Stimulated activated CD4-positive, alpha-beta T cell treated with anti-CD3 and anti-CD28 coated beads, Interleukin-2, amount 100 ng/mL, for 48 hours (primary cell): Measurements from ENCODE around the gene IFT81.

Experiments used
- DNase-seq, 2 donors: peaks; one replicate each; pipeline ENCODE4 v3.0.0-alpha.2; 2020

IFT81 gene

DNA sequence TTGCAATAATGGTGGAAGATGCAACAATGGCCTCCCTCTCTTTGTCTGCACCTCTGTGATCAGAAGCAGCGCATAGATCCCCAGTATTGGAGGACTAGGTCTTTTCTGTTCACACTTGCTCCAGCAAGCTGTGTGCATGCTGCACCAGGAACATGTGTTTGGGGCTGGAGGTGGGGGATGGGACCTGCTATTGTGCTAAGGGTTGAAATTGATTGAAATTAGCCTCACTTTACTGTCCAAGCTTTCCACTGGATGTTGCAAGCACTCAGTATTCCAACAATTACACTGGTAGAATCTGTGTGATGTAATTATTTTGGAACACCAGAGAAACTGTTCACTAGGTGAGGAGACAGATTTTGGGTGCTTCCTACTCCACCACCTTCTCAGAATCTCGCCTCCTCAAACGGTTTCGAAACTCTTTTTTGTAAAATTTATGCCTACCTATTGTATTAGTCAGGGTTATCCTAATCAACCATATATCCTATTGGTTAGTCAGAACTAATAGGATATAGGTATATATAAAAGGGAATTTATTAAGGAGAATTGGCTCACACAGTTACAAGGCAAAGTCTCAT, 35.6 kb downstream of the IFT81 start:
- no peak for DNase-seq

DNA sequence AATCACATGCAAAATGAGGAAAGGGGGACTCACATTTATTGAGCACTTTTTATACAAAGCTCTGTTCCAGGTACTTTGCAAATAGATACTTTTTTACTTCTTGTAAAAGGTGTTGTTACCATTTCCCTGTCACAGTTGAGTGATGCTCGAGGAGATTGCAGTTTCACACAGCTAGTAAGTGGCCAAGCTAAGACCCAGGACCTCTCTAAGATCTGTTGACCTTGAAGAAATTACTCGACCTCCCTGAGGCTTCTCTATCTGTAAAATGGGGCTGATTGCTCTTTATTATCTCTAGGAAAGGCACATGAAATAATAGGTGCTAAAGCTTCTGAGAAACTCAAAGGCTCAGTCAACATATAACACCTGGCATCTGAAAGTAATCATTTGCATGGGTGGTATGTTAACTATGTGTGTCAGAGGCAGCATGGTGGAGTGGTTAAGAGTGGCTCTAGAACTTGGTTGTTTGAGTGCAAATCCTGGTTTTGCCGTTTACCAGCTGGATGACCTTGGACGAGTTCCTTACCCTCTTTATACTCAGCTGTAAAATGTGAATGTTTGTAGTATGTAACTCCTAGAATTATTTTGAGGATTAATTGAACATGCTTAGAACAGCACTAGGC, 41.5 kb downstream of the IFT81 start:
- DNase-seq: no peak

DNA sequence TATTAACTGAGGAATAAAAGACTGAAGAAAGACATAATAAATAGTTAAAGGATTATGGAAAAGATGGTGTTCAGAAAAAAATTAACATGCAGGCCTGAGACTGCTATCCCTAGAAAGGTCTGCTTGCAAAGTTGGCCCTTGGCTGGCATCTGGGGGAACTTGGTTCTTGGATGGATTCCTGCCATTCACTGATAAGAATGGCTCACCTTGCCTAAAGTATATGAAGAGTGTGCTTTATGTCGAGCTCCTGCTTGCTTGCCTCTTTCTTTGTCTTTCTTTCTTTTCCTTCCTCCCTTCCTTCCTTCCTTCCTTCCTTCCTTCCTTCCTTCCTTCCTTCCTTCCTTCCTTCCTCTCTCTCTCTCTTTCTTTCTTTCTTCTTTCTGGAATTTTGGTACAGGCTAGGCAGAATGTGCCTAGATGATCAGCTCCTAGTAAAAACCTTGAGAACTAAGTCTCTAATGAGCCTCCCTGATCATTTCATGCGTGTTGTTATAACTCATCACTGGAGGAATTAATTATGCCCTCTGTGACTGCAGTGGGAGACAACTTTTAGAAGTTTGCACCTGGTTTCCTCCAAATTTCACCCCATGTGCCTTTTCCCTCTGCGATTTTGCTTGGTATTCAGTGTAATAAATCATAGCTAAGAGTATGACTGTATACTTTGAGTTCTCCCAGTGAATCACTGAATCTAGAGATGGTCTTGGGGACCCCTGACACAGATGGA, 44.7 kb downstream of the IFT81 start:
- no peak for DNase-seq

DNA sequence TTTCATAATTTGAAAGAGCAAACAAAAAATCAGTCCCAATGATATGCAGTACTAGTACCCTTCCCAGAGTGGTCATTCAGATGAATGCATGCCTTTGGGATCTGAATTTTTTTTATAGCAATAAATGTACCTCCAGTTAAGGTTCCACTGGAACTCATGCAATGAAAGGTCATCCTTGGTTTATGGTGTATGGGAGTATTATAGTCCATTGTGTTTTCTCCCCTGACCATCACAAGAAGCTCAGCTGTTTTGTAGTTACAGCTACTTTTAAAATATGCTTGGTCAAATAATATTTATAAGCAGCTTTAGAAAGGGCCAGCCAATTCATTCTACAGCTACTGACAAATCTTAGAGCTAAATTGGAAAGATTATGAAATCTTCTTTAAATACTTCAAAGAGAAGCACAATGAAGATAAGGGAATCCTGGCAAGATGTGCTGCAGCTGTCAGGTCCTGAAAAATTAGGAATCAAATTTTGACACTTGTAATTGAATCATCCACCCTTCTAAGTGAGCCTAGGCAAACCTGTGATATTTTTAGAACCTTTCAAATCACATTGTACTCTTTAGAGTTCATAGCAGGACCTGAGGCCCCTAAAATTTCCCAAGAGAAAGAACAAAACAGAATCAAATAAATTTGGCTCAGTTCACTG, 46.5 kb downstream of the IFT81 start:
- DNase-seq: no peak

DNA sequence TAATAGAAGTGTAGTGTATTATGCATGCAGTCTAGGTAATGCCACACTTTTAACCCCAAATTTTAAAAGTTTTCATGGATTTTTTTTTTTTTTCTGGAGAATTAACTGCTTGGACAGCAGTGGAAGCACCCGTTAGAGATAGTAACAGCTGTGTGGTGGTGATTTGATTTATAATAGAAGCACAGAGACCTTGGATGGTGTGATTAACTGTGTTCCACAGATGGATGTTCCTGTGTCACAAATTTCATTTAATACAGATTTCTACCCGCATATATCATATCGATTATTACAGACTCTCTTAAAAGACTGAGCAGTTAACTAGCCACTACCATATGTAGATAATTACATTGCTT, 47.0 kb downstream of the IFT81 start:
- DNase-seq: no peak

DNA sequence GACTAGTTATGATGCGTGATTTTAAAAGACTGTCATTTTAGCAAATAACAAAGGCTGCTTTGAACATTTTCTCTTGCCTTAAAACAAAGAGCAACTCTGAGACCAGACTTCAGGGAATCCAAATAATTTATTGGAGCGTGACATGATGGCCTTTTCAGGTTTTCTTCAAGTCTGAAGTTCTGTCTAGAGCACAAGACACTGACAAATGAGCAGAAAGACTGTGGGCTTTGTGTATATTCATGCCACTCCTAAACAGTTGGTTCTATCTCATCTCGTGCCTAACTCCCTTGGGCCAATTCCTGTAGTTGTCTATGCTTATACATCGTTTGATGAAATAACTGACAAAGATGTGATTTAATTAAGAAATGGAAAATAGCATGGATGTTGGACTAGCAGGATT, 47.5 kb downstream of the IFT81 start:
- DNase-seq: no peak

DNA sequence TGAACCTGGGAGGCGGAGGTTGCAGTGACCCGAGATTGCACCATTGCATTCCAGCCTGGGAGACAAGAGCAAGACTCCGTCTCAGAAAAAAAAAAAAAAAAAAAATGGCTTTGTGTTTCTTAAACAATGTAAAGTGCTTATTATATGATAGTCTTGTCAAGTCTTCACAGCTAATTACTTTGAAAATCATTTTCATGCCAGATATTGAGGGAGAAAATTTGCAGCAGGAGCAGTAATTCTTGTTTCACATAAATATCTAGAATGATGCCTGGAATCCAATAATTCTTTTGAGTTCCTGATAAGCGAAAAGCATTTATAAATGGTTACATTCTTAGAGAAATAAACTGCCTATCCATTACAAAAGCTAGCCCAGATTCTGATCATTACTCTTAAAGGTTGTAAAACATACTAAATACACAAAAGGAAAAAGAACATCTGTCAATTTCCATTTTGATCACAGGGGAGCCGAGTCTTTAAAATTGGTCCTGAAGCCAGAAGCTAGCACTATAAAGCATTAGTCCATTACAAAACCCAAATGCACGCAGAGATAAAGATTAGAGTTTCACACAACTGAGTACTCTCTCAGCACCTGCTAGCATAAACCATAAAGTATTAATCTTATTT, 50.3 kb downstream of the IFT81 start:
- no peak for DNase-seq

DNA sequence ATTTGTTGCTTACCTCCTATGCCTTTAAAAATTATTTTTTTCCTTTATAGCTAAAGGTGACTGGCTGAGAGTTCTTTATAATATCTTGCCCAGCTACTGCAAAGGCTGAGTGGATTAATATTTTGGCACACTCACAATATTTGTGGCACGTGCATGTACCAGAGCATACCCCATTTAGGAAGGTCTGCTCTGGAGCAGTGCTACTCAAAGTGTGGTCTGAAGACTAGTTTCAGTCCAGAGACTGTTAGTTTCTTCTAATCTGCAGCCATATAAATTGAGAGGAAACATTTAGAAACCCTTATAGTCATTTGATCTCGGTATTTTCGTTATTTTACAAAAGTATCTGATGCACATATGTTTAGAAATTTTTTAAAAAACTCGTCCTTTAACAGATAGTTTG, 51.0 kb downstream of the IFT81 start:
- DNase-seq: no peak

DNA sequence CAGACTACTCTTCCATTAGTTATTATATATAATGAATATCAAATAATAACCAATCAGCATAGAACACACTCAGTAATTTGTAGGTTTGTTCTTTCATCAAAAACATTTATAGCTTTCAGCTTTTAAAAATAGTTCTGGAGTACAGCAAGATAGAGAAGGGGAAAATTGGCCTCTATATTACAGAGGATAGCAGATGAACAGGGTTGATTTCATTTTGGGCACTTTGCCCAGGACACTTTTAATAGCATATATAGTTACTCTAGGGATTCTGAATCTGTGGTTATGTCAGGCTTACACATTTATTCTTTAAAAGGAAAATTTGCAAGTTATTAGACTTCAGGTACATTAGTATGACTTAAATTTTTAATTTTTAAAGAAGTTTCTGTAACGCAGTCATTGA, 52.6 kb downstream of the IFT81 start:
- DNase-seq: no peak

DNA sequence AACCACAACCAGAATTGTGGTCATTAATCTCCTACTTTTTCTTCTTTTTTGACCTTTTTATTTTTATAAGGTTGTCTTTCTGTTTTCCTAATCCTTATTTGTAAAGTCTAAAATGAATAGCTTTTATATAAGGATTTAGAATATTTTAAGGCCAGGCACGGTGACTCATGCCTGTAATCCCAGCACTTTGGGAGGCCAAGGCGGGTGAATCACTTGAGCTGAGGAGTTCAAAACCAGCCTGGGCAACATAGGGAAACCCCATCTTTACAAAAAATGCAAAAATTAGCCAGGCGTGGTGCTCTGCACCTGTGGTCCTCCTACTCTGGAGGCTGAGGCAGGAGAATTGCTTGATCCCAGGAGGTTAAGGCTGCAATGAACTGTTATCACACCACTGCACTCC, 55.1 kb downstream of the IFT81 start:
- DNase-seq: no peak

DNA sequence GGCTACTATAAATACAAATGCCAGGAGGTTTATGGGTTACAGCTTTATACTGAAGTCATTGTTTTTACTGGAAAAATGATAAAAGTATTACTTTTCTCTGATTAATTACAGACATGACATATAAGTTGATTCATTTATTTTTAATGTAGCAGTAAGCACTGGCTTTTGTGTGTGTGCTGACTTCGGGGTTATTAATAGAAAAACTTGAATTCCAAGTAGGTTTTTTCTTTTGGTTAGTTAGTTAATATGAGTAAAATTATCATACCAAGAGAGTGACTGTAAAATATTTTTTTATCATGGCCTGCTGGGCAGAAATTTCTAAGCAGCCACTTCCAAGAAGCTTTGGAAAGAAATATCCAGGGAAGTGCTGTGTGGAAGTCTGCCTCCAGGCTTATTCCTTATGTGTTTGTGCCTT, 56.4 kb downstream of the IFT81 start:
- no peak for DNase-seq

DNA sequence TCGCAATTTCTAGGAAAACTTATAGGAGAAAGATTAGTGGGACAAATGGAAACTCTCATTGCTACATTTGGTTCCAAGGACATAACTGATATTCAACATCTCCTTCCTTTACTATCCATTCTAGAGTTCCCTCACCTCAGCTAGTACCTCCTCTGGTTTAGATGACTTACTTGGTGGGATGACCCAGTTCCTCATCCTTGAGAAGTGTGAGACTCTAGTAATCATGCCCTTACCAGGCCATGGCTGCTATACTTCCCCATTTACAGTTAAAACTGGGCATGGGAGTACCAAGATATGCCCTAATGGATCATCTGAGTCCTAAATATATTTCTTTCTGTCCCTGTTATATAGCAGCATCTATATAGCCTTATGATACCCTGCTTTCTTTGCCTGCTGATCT, 58.1 kb downstream of the IFT81 start:
- DNase-seq: no peak

DNA sequence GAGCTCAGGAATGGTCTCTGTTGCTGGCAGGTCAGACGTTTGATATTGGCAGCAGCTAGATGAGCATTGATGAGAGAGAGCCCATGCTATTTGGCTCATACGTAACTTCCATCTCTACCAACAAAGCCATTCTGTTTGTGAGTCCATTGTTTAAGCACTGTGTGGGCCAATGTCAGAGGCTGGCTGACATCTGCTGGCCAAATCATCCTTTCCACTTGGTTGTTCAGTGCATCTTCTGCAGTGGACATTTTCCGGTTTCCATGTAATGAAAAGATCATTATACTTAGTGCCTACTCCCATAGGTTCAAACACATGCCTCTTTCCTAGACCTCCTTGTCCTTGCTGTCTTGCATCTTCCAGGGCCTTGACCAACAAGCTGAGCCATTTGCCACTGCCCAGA, 59.2 kb downstream of the IFT81 start:
- no peak for DNase-seq

DNA sequence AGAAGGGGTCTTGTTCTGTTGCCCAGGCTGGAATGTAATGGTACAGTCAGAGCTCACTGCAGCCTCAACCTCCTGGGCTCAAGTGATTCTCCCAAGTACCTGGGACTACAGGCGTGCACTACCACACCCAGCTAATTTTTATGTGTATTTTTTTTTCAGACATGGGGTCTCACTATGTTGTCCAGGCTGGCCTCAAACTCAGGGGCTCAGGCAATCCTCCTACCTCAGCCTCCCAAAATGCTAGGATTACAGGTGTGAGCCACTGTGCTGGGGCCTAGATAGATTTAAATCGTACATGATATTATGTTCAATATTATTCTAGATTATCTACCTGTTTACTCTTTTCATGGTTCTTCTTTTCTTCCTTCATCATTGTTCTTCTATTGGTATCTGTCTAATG, 61.5 kb downstream of the IFT81 start:
- DNase-seq: no peak

DNA sequence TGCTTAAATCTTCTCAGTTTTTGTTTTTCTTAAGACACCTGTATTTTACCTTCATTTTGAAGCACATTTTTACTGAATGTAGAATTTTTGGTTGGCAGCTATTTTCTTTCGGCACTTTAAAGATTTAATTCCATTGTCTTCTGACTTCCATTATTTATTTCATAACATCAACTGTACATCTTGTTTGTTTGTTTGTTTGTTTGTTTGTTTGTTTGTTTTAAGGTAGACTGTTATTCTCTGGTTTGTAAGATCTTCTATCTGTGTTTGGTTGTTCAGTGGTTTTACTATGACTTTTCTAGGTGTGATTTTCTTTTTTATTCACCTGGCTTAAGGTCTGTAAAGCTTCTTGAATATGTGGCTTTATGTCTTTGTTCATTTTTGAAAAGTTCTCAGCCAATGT, 61.9 kb downstream of the IFT81 start:
- no peak for DNase-seq

DNA sequence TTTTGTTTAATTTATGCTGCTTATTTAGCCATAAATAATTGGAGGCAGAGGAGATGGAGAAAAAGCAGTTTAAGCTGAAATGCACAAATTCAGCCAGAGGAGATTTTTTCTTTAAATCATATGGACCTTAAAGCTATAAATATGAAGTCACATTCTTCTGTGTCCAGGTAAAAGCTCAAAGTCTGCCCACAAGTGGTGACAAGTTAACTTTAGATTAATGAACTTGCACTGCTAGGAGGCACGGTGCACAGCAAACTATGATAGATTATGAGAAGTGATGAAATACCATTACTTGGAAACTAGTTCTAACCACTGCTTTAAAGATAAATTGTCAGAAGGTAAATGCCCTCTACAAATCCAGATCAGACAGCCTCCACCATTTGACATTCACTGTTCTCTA, 69.0 kb downstream of the IFT81 start:
- DNase-seq: no peak

DNA sequence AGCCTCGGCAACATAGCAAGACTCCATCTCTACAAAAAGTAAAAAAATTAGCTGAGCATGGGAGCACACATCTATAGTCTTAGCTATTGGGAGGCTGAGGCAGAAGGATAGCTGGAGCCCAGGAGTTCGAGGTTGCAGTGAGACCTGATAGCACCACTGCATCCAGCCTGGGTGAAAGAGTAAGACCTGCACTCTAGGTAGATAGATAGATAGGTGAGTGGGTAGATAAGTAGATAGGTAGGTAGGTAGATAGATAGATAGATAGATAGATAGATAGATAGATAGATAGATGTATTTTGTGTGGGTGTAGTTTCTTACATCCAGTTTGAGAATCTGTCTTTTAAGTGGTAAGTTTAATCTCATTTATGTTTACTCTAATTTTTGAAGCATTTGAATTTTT, 72.8 kb downstream of the IFT81 start:
- DNase-seq: no peak

DNA sequence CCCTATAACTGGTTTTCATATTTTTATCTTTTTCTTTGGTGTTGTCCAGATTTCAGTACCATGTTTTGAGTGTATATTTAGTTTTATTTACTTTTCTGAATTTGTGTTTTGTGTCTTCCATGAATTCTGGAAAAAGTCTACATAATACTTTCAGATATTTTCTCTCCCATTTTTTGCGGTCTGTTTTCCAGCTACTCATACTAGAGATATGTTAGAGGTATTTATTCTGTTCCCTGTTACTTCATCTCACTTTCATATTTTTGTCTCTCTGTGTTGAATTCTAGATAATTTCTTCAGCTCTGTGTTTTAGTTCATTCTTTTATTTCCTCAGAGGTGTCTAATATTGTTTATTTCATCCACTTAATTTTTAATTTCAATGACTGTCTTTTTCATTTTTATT, 74.2 kb downstream of the IFT81 start:
- DNase-seq: no peak

DNA sequence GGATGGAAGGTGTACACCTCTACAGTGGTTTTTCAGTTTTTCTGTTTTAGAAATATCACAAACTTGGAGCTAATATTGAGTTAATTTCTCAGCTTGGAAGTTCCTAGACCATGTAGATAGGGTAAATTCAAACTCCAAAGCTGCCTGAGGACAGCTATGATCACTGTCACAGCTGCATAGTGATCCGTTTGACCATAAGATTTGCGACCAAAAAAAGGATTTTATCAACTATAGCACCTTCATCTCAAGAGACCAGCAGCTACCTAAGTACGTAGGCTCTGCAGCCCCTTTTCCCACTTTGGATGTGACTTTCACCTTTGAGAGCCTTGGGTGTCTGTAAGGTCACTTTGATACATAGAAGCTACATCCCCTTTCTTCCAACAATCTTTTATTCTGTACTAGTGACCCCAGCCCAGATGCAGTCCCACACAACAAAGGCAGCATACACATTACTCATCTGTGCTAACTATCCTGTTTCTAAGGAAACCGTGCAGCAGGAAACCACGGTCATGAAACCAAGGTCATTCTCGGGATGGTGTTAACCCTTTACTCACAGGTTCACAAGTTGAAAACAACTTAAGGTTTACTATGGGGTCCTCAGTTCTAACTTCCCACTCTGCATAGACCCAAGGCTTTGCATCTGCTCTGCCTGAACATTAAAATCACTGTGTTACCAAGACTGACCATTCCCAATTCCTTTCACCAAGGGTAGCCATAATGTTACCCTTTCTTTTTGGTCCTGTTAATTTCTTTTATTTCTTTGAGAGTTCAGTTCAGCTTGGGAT, 75.4 kb downstream of the IFT81 start:
- DNase-seq: no peak

DNA sequence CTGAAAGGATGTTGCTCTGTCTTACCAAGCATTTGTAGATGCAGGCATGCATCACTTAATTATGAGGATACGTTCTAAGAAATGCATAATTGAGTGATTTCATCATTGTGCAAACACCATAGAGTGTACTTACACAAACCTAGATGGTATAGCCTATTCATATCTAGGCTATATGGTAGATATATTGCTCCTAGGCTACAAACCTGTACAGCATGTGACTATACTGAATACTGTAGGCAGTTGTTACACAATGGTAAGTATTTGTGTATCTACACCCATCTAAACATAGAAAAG, 75.9 kb downstream of the IFT81 start:
- DNase-seq: no peak

DNA sequence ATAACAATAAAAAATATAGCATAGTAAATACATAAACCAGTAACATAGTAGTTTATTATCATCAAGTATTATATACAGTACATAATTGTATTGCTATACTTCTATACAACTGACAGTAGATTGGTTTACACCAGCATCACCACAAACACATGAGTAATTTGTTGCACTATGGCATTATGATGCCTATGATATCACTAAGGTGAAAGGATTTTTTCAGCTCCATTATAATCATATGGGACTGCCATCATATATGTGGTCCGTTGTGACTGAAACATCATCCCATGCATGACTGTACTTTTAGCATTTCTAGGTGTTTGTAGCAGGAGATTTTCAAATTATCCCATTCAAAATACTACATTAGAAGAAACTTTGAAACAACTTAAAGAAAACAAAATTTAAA, 77.8 kb downstream of the IFT81 start:
- DNase-seq: no peak

DNA sequence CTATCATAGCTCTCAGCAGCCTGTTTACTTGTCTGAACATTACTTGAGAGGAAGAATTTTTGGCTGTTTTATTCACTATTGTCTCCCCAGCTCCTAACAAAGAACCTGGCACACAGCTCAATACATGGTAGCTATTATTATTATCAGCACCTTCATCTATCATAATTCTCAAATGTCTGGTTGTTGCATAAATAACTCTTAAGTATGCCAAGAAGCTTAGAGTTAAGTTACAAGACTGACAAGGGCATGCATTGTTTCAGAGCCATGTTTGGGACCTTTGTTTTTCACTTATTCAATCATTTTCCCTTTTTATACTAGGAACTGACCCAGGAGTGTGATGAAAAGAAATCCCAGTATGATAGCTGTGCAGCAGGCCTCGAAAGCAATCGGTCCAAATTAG, 79.4 kb downstream of the IFT81 start:
- DNase-seq: no peak

DNA sequence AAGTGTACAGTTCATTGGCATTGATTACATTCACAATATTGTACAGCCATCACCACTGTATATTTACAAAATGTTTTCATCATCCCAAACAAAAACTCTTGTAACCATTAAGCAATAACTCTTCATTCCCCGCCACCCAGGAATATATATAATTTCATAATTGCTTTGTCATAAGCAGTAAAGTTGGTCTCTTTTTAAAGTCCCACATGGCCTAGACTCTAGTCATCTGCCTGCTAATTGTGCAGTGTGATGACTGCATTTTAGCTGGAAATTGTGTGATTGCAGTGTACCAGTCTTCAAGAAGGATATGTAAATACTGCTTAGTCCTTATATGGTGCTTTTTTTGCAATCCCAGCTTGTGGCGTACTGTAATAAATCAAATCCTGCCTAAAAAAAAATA, 81.8 kb downstream of the IFT81 start:
- DNase-seq: no peak
